Calu3 (cell line): ENCODE results near the gene TAF15. TPM values are rescaled to one million over a fixed set of nuclear protein-coding genes. Genes with fewer than 3 reads are reported as not detected.

Experiments
- BruUV-seq: library from RNA; stranded (reverse); fragments of 400-500 nt; replicated peaks from 2 replicates; lab custom pipeline; 2021; lab: Mats Ljungman, UMichigan
- CTCF ChIA-PET: fragments of 300-600 bp; sonication (Branson Sonifier 250); formaldehyde crosslinking; loops from one replicate; lab custom pipeline; 2022; ENCODE audit warnings: antibody characterized with exemption; lab: Charles Lee
- DNase-seq: peaks from one replicate; pipeline ENCODE4 v3.0.0; 2022
- H3K27ac Mint-ChIP-seq: one replicate; pipeline ENCODE4 v1.8.0; 2022; ENCODE audit warnings: mixed read lengths; ENCODE audit not compliant: unreplicated experiment
- H3K27me3 Mint-ChIP-seq: one replicate; pipeline ENCODE4 v1.8.0; 2022; ENCODE audit warnings: mixed read lengths; ENCODE audit not compliant: unreplicated experiment
- H3K36me3 Mint-ChIP-seq: one replicate; pipeline ENCODE4 v1.8.0; 2022; ENCODE audit warnings: mild to moderate bottlenecking, moderate library complexity, mixed read lengths; ENCODE audit not compliant: insufficient read depth, unreplicated experiment
- H3K4me1 Mint-ChIP-seq: one replicate; pipeline ENCODE4 v1.8.0; 2022; ENCODE audit warnings: mild to moderate bottlenecking, low read depth, mixed read lengths; ENCODE audit not compliant: unreplicated experiment
- H3K4me3 Mint-ChIP-seq: one replicate; pipeline ENCODE4 v1.8.0; 2022; ENCODE audit warnings: mild to moderate bottlenecking, low read depth, moderate library complexity, mixed read lengths; ENCODE audit not compliant: unreplicated experiment
- H3K9me3 Mint-ChIP-seq: one replicate; pipeline ENCODE4 v1.8.0; 2022; ENCODE audit warnings: low read depth, mixed read lengths; ENCODE audit not compliant: unreplicated experiment
- CTCF ChIP-seq: fragments of 200-600 bp; IDR thresholded peaks from one replicate; pipeline ENCODE4 v1.8.0; 2022; ENCODE audit warnings: antibody characterized with exemption; ENCODE audit not compliant: unreplicated experiment
- intact Hi-C: fragments of 100-400 bp; cut with micrococcal nuclease; formaldehyde crosslinking; loops from one replicate; pipeline ENCODE4 v1.10.0; 2022; ENCODE audit not compliant: unreplicated experiment
- total RNA-seq: library from RNA; stranded (reverse); gene quantifications from 2 replicates; pipeline ENCODE4 v1.2.3, GENCODE V29; 2022

TAF15 gene
- total RNA-seq, 1 experiment from 2014 or later, result 286 TPM

- no peak overlapping the region for H3K4me3 Mint-ChIP-seq
- no peaks in the 10 kb centered on the region for H3K4me1 Mint-ChIP-seq
- CTCF ChIA-PET, result no interaction called here
- H3K36me3 Mint-ChIP-seq, result no peaks in the 10 kb centered on the region
- no peak for TF ChIP-seq CTCF
- H3K9me3 Mint-ChIP-seq, result no peaks in the 10 kb centered on the region
- no TSS peak for BruUV-seq
- DNase-seq, result no peak
- intact Hi-C loops, result no loop called here
- H3K27ac Mint-ChIP-seq, result no peak overlapping the region
- no peaks in the 10 kb centered on the region for H3K27me3 Mint-ChIP-seq
Observed at GRCh38 chr17:35865412-35866340, 56.4 kb downstream of the TAF15 start.

GRCh38 chr17:35866341-35866950 is 57.2 kb downstream of the TAF15 start:
- no peak overlapping the region for H3K27ac Mint-ChIP-seq
- BruUV-seq, result no TSS peak
- CTCF ChIA-PET, result no interaction called here
- intact Hi-C loops, result no loop called here
- DNase-seq, result no peak
- no peaks in the 10 kb centered on the region for H3K4me1 Mint-ChIP-seq
- H3K9me3 Mint-ChIP-seq, result no peaks in the 10 kb centered on the region
- no peak overlapping the region for H3K4me3 Mint-ChIP-seq
- no peak for TF ChIP-seq CTCF
- no peaks in the 10 kb centered on the region for H3K36me3 Mint-ChIP-seq
- H3K27me3 Mint-ChIP-seq, result no peaks in the 10 kb centered on the region

GRCh38 chr17:35867574-35867973 is 58.3 kb downstream of the TAF15 start:
- intact Hi-C loops, result no loop called here
- BruUV-seq, result no TSS peak
- Mint-ChIP-seq H3K27ac (no peak overlapping the region), H3K4me1 (no peaks in the 10 kb centered on the region), H3K9me3 (no peaks in the 10 kb centered on the region), H3K36me3 (no peaks in the 10 kb centered on the region), H3K4me3 (no peak overlapping the region), H3K27me3 (no peaks in the 10 kb centered on the region)
- DNase-seq, result no peak
- TF ChIP-seq CTCF, result no peak
- CTCF ChIA-PET, result no interaction called here

GRCh38 chr17:35868737-35869136 is 59.5 kb downstream of the TAF15 start, which contains the start of gene HEATR9:
Gene HEATR9 (minus strand): TSS chr17:35868891. CDS start chr17:35868742, 149 bp downstream.
- H3K4me1 Mint-ChIP-seq, result no peaks in the 10 kb centered on the region
- no peaks in the 10 kb centered on the region for H3K27me3 Mint-ChIP-seq
- BruUV-seq, result no TSS peak
- CTCF ChIA-PET, result interaction anchor here (0.5 to 0.6 kb wide), 2 partner anchors 110 to 278 kb away, joined by 3 read pairs; no protein-coding TSS in a partner anchor
- no peak for DNase-seq
- TF ChIP-seq CTCF, result no peak
- no peaks in the 10 kb centered on the region for H3K9me3 Mint-ChIP-seq
- no peak within 1 kb of the TSS for H3K27ac Mint-ChIP-seq
- intact Hi-C loops, result no loop called here
- H3K36me3 Mint-ChIP-seq, result no peaks in the 10 kb centered on the region
- no peak within 1 kb of the TSS for H3K4me3 Mint-ChIP-seq
